ENCODE data around the gene GALNT2.

The GALNT2 gene

GRCh38 chr1:230136453-230137336 lies 69.7 kb downstream of the GALNT2 start:
- Histone ChIP-seq H3K4me3 (ENCODE audit: low read depth in 1 of 5, low read length in 5 of 5) (peak overlapping the region in 1 of 5 donors; percentile 26), H3K9ac (ENCODE audit: low read length in 5 of 5) (peak overlapping the region in 1 of 5 donors; percentile 15), H3K27me3 (ENCODE audit: control insufficient read depth in 5 of 5, insufficient read depth in 4 of 5, low read length in 5 of 5) (no peaks in the 10 kb centered on the region), H3K36me3 (ENCODE audit: control insufficient read depth in 5 of 5, insufficient read depth in 5 of 5, low read length in 5 of 5) (no peaks in the 10 kb centered on the region), H3K9me3 (ENCODE audit: control insufficient read depth in 5 of 5, low read length in 5 of 5) (no peaks in the 10 kb centered on the region), H3K27ac (ENCODE audit: low read depth, low read length) (no peak overlapping the region), H3K4me1 (ENCODE audit: control insufficient read depth in 5 of 5, insufficient read depth in 5 of 5, low read length in 5 of 5) (peaks cover 7 to 36% (median 25%) of the 10 kb centered on the region in 5 donors)

GRCh38 chr1:230137337-230137815 lies 70.3 kb downstream of the GALNT2 start:
- Histone ChIP-seq H3K27me3 (ENCODE audit: control insufficient read depth in 5 of 5, insufficient read depth in 4 of 5, low read length in 5 of 5) (no peaks in the 10 kb centered on the region), H3K4me3 (ENCODE audit: low read depth in 1 of 5, low read length in 5 of 5) (peak overlapping the region in 1 of 5 donors; percentile 26), H3K4me1 (ENCODE audit: control insufficient read depth in 5 of 5, insufficient read depth in 5 of 5, low read length in 5 of 5) (peaks cover 7 to 36% (median 27%) of the 10 kb centered on the region in 5 donors), H3K36me3 (ENCODE audit: control insufficient read depth in 5 of 5, insufficient read depth in 5 of 5, low read length in 5 of 5) (no peaks in the 10 kb centered on the region), H3K9me3 (ENCODE audit: control insufficient read depth in 5 of 5, low read length in 5 of 5) (no peaks in the 10 kb centered on the region), H3K27ac (ENCODE audit: low read depth, low read length) (no peak overlapping the region), H3K9ac (ENCODE audit: low read length in 5 of 5) (peak overlapping the region in 1 of 5 donors; percentile 15)

DNA sequence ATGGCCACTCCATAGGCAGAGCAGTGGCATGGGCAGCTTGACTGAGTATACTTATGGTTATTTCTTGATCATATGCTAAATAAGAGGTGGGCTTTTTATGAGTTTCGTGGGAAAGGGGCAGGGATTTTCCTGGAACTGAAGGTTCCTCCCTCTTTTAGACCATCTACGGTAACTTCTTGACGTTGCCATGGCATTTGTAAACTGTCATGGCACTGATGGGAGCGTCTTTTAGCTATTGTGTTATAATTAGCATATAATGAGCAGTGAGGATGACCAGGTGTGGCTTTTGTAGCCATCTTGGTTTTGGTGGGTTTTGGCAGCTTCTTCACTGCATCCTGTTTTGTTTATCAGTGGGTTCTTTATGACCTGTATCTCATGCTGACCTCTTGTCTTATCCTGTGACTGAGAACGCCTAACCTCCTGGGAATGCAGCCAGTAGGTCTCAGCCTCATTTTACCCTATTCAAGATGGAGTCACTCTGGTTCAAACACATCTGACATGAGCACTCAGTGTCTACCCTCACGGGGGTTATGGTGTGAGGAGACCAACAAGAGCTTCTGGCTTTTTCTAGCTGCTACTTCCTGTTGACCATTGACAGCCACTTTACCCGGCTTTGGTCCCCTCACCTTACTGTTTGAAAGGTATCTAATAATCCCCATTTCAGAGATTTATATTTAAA lies 71.7 kb downstream of the GALNT2 start:
- H3K36me3 ChIP-seq (ENCODE audit: control insufficient read depth in 5 of 5, insufficient read depth in 5 of 5, low read length in 5 of 5) = no peaks in the 10 kb centered on the region
- no peak overlapping the region for H3K27ac ChIP-seq (ENCODE audit: low read depth, low read length)
- H3K9me3 ChIP-seq (ENCODE audit: control insufficient read depth in 5 of 5, low read length in 5 of 5) = no peaks in the 10 kb centered on the region
- H3K4me3 ChIP-seq (ENCODE audit: low read depth in 1 of 5, low read length in 5 of 5) = no peak overlapping the region
- H3K27me3 ChIP-seq (ENCODE audit: control insufficient read depth in 5 of 5, insufficient read depth in 4 of 5, low read length in 5 of 5) = no peaks in the 10 kb centered on the region
- no peak overlapping the region for H3K9ac ChIP-seq (ENCODE audit: low read length in 5 of 5)
- peaks cover 7 to 36% (median 32%) of the 10 kb centered on the region in 5 donors for H3K4me1 ChIP-seq (ENCODE audit: control insufficient read depth in 5 of 5, insufficient read depth in 5 of 5, low read length in 5 of 5)

DNA sequence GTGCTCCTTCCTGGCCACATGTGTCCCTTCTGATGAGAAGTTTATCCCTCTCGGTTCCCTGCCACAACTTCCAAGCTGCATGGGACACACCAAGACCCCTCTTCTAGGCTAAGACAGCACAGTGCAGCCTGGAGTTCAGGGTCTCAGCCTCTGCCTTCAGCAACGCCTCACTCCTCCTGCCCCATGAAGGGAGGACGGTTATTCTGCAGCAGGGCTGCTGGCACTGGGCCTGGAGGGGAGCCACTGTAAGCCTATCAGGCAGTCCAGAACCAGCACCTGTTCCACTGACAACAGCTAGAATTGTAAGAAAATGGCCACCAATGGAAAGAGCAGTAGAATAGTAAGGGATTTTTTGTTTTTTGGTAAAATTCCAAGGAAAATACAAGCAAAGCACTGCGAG lies 72.3 kb downstream of the GALNT2 start:
- Histone ChIP-seq H3K9ac (ENCODE audit: low read length in 5 of 5) (no peak overlapping the region), H3K27me3 (ENCODE audit: control insufficient read depth in 5 of 5, insufficient read depth in 4 of 5, low read length in 5 of 5) (no peaks in the 10 kb centered on the region), H3K4me3 (ENCODE audit: low read depth in 1 of 5, low read length in 5 of 5) (no peak overlapping the region), H3K4me1 (ENCODE audit: control insufficient read depth in 5 of 5, insufficient read depth in 5 of 5, low read length in 5 of 5) (peaks cover 7 to 40% (median 36%) of the 10 kb centered on the region in 5 donors), H3K27ac (ENCODE audit: low read depth, low read length) (no peak overlapping the region), H3K36me3 (ENCODE audit: control insufficient read depth in 5 of 5, insufficient read depth in 5 of 5, low read length in 5 of 5) (no peaks in the 10 kb centered on the region), H3K9me3 (ENCODE audit: control insufficient read depth in 5 of 5, low read length in 5 of 5) (no peaks in the 10 kb centered on the region)

DNA sequence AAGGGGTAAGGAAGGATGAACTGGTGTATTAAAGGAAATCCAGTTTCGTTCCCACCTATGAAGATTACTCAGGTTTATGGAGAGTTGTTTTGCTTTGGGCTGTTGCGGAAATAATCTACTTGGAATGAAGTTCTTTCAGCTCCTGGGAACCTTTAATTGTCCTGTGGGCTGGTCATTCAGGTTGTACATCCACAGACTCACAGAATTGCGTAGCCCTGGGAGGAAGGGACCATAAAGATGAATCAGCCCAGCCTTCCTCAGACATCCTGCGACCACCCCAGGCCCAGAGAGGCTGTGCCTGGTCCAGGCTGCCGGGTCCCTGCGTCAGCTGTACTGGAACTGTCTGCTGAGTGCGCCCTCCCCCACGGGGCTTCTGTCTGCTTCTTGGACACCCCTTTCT lies 72.7 kb downstream of the GALNT2 start:
- Histone ChIP-seq H3K36me3 (ENCODE audit: control insufficient read depth in 5 of 5, insufficient read depth in 5 of 5, low read length in 5 of 5) (no peaks in the 10 kb centered on the region), H3K9me3 (ENCODE audit: control insufficient read depth in 5 of 5, low read length in 5 of 5) (no peaks in the 10 kb centered on the region), H3K9ac (ENCODE audit: low read length in 5 of 5) (no peak overlapping the region), H3K27me3 (ENCODE audit: control insufficient read depth in 5 of 5, insufficient read depth in 4 of 5, low read length in 5 of 5) (no peaks in the 10 kb centered on the region), H3K4me1 (ENCODE audit: control insufficient read depth in 5 of 5, insufficient read depth in 5 of 5, low read length in 5 of 5) (peaks cover 7 to 42% (median 40%) of the 10 kb centered on the region in 5 donors), H3K4me3 (ENCODE audit: low read depth in 1 of 5, low read length in 5 of 5) (no peak overlapping the region), H3K27ac (ENCODE audit: low read depth, low read length) (no peak overlapping the region)

DNA sequence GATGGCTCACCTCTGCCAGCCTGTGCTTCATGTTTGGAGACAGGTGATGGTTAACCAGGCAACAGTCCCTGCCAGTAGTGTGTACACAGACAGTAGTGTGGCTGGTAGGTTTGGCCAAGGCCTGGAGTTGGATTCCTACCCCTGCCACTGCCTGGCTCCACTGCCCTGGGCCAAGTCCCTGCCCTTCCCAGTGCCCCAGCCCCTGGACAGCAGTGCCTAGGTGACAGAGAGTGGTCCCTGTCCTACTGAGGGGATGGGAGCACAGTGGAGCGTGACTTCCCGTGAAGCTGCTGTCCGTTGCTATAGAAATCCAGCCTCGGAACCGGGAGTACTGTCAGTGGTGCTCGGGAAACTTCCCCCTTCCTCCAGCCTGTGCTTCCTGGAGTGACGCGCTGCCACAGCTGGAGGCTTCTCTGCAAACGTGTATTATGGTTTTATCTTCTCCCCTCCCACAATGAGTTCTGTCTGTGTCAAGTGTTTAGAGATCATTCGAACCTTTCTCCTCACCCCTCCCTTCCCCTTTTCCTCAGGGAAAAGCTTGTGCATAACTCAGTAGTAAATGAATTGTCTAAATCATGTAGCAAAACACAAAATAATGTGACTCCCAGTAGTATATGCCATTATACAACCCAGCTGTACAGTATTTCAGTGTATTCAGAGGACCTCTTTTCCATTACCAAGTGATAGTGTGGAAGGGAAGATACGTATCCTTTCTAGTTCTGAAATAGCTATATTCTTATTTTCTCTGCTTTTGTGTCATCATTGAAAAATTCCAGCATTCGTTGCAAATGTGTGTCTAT lies 73.4 kb downstream of the GALNT2 start:
- no peaks in the 10 kb centered on the region for H3K9me3 ChIP-seq (ENCODE audit: control insufficient read depth in 5 of 5, low read length in 5 of 5)
- H3K27me3 ChIP-seq (ENCODE audit: control insufficient read depth in 5 of 5, insufficient read depth in 4 of 5, low read length in 5 of 5) = no peaks in the 10 kb centered on the region
- H3K4me1 ChIP-seq (ENCODE audit: control insufficient read depth in 5 of 5, insufficient read depth in 5 of 5, low read length in 5 of 5) = peaks cover 7 to 49% (median 47%) of the 10 kb centered on the region in 5 donors
- no peak overlapping the region for H3K4me3 ChIP-seq (ENCODE audit: low read depth in 1 of 5, low read length in 5 of 5)
- H3K27ac ChIP-seq (ENCODE audit: low read depth, low read length) = no peak overlapping the region
- H3K9ac ChIP-seq (ENCODE audit: low read length in 5 of 5) = no peak overlapping the region
- H3K36me3 ChIP-seq (ENCODE audit: control insufficient read depth in 5 of 5, insufficient read depth in 5 of 5, low read length in 5 of 5) = no peaks in the 10 kb centered on the region

DNA sequence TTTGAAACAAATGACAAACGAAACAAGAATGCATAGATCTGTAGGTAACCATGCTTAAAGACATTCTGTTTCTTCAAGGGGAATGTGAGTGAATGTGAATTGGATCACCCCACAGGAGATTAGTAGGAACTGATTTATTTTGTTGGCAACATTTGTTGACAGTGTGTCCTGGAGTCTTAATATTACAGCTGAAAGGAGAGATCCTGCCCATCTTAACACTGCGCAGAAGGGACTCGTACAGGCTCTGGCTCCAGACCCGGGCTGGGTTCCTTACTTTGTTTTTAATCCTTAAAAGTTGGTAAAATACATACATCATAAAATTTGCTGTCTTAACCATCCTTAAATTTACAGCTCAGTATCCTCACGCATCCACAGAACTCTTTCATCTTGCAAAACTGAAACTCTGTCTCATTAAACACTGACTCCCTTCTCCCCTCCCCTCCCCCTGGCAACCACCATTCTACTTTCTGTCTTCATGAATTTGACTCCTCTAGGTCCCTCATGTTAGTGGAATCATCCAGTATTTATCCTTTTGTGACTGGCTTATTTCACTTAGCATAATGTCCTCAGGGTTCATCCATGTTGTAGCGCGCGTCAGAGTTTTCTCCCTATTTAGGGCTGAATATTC lies 74.1 kb downstream of the GALNT2 start:
- no peak overlapping the region for H3K27ac ChIP-seq (ENCODE audit: low read depth, low read length)

GRCh38 chr1:230141797-230142607 lies 75.0 kb downstream of the GALNT2 start:
- Histone ChIP-seq H3K4me1 (ENCODE audit: control insufficient read depth in 5 of 5, insufficient read depth in 5 of 5, low read length in 5 of 5) (peaks cover 3 to 60% (median 53%) of the 10 kb centered on the region in 5 donors), H3K9ac (ENCODE audit: low read length in 5 of 5) (no peak overlapping the region), H3K4me3 (ENCODE audit: low read depth in 1 of 5, low read length in 5 of 5) (no peak overlapping the region), H3K27ac (ENCODE audit: low read depth, low read length) (no peak overlapping the region), H3K27me3 (ENCODE audit: control insufficient read depth in 5 of 5, insufficient read depth in 4 of 5, low read length in 5 of 5) (no peaks in the 10 kb centered on the region), H3K9me3 (ENCODE audit: control insufficient read depth in 5 of 5, low read length in 5 of 5) (no peaks in the 10 kb centered on the region), H3K36me3 (ENCODE audit: control insufficient read depth in 5 of 5, insufficient read depth in 5 of 5, low read length in 5 of 5) (no peaks in the 10 kb centered on the region)

More for the DNA sequence above, 74.1 kb downstream of the GALNT2 start:
- Histone ChIP-seq H3K36me3 (ENCODE audit: control insufficient read depth in 5 of 5, insufficient read depth in 5 of 5, low read length in 5 of 5) (no peaks in the 10 kb centered on the region), H3K9me3 (ENCODE audit: control insufficient read depth in 5 of 5, low read length in 5 of 5) (no peaks in the 10 kb centered on the region), H3K9ac (ENCODE audit: low read length in 5 of 5) (no peak overlapping the region), H3K4me3 (ENCODE audit: low read depth in 1 of 5, low read length in 5 of 5) (no peak overlapping the region), H3K27me3 (ENCODE audit: control insufficient read depth in 5 of 5, insufficient read depth in 4 of 5, low read length in 5 of 5) (no peaks in the 10 kb centered on the region), H3K4me1 (ENCODE audit: control insufficient read depth in 5 of 5, insufficient read depth in 5 of 5, low read length in 5 of 5) (peaks cover 7 to 56% (median 52%) of the 10 kb centered on the region in 5 donors)

Measured in subcutaneous abdominal adipose tissue (tissue), 5 donors.